Karpas-422 (cell line): Measurements from ENCODE around the gene LRIT2. TPM values are rescaled to one million over a fixed set of nuclear protein-coding genes. Genes with fewer than 3 reads are reported as not detected.

Experiments used
- DNase-seq: peaks from one replicate; pipeline ENCODE4 v3.0.0-alpha.2; 2015
- H2AFZ ChIP-seq: fragments of 200-600 bp; sonication (generic); 2 replicates; pipeline ENCODE4 v1.6.1; 2014; ENCODE audit warnings: antibody characterized with exemption, low read length, mixed read lengths
- H3K27ac ChIP-seq: fragments of 200-600 bp; sonication (generic); 2 replicates; pipeline ENCODE4 v1.5.1; 2014; ENCODE audit warnings: mild to moderate bottlenecking, low read length, moderate library complexity
- H3K27me3 ChIP-seq: fragments of 200-600 bp; sonication (generic); 2 replicates; pipeline ENCODE4 v1.6.1; 2014; ENCODE audit warnings: low read length, mixed read lengths
- H3K36me3 ChIP-seq: fragments of 200-600 bp; sonication (generic); 2 replicates; pipeline ENCODE4 v1.6.1; 2014; ENCODE audit warnings: low read length, mixed read lengths; ENCODE audit not compliant: insufficient read depth
- H3K4me1 ChIP-seq: fragments of 200-600 bp; sonication (generic); 2 replicates; pipeline ENCODE4 v1.6.1; 2014; ENCODE audit warnings: mild to moderate bottlenecking, low read length, mixed read lengths
- H3K4me2 ChIP-seq: fragments of 200-600 bp; sonication (generic); 2 replicates; pipeline ENCODE4 v1.6.1; 2014; ENCODE audit warnings: low read length, low read depth, mild to moderate bottlenecking; ENCODE audit not compliant: poor library complexity, severe bottlenecking
- H3K4me3 ChIP-seq: fragments of 200-600 bp; sonication (generic); 2 replicates; pipeline ENCODE4 v1.5.1; 2014; ENCODE audit warnings: mild to moderate bottlenecking, antibody characterized with exemption, low read length, mixed read lengths
- H3K79me2 ChIP-seq: fragments of 200-600 bp; sonication (generic); 2 replicates; pipeline ENCODE4 v1.6.1; 2014; ENCODE audit warnings: mild to moderate bottlenecking, low read length, mixed read lengths
- H3K9ac ChIP-seq: fragments of 200-600 bp; sonication (generic); 2 replicates; pipeline ENCODE4 v1.6.0; 2014; ENCODE audit warnings: low read length
- H3K9me2 ChIP-seq: fragments of 200-600 bp; sonication (generic), shearing (Covaris generic); replicated peaks from 2 replicates; pipeline ENCODE4 v1.6.0; 2014; ENCODE audit warnings: mild to moderate bottlenecking, low read length, moderate library complexity; ENCODE audit not compliant: insufficient read depth
- H3K9me3 ChIP-seq: fragments of 300-700, 200-600 bp; sonication (generic); 2 replicates; pipeline ENCODE4 v1.6.1; 2014; ENCODE audit warnings: low read length, mixed read lengths
- H4K20me1 ChIP-seq: fragments of 200-600 bp; sonication (generic); 2 replicates; pipeline ENCODE4 v1.6.1; 2014; ENCODE audit warnings: mild to moderate bottlenecking, antibody characterized with exemption, low read length, low read depth; ENCODE audit not compliant: insufficient read depth
- total RNA-seq: library from RNA; depleted of rRNA; stranded (reverse); fragments of >200 nt; shearing (Covaris generic); gene quantifications from 2 replicates; pipeline ENCODE4 v1.2.3, GENCODE V29; 2014; ENCODE audit warnings: low replicate concordance

LRIT2 gene
- total RNA-seq, 1 experiment from 2014 or later = not detected

DNA sequence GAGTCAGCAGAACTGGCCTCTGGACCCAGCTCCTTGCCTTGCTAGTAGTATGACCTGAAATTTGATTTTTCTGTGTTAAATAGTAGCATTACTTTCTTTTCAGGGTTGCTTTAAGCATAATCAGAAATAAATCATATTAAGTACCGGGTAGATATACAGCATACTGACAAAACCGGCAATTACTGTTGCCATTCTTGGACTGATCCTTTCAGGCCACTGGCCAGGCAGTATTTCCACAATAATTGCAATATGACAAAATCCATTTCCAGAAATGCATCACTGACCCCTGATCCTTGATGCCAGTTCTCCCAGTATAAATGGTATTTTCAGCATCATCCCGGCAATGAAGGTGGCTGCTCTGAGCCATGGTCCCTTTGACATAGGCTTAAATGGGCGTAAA is 9.1 kb upstream of the LRIT2 start:
- DNase-seq = no peak
- H3K9me3 ChIP-seq = no peaks in the 10 kb centered on the region
- no peaks in the 10 kb centered on the region for H3K27me3 ChIP-seq
- no peaks in the 10 kb centered on the region for H4K20me1 ChIP-seq
- H2AFZ ChIP-seq = no peak overlapping the region
- no peaks in the 10 kb centered on the region for H3K79me2 ChIP-seq
- no peak overlapping the region for H3K4me2 ChIP-seq
- H3K27ac ChIP-seq = no peak overlapping the region
- no peaks in the 10 kb centered on the region for H3K4me1 ChIP-seq
- no peak overlapping the region for H3K4me3 ChIP-seq
- H3K36me3 ChIP-seq = no peaks in the 10 kb centered on the region
- no peaks in the 10 kb centered on the region for H3K9me2 ChIP-seq
- no peak overlapping the region for H3K9ac ChIP-seq

DNA sequence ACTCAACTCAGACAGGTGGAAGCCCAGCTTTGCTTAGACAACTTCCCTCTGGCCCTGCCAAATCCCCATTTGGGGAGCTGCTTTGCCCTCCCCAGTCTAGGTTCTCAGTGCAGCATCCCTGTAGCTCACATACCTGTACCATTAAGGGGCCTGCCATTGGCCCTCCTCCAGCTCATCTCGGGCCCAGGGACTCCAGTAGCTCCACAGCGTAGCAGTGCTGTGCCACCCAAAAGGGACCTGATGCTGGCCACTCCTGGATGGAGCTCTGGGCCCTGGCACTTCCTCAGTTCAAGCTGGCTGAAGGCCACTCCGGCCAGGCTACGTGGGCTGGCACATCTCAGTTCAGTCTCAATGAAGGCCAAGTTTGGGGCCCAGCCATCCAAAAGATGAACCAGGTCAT is 8.6 kb upstream of the LRIT2 start:
- no peaks in the 10 kb centered on the region for H3K27me3 ChIP-seq
- no peak overlapping the region for H3K27ac ChIP-seq
- no peak overlapping the region for H3K9ac ChIP-seq
- H3K4me3 ChIP-seq = no peak overlapping the region
- H3K9me2 ChIP-seq = no peaks in the 10 kb centered on the region
- H3K9me3 ChIP-seq = no peaks in the 10 kb centered on the region
- H3K36me3 ChIP-seq = no peaks in the 10 kb centered on the region
- H4K20me1 ChIP-seq = no peaks in the 10 kb centered on the region
- DNase-seq = no peak
- H3K4me1 ChIP-seq = no peaks in the 10 kb centered on the region
- H3K4me2 ChIP-seq = no peak overlapping the region
- H2AFZ ChIP-seq = no peak overlapping the region
- H3K79me2 ChIP-seq = no peaks in the 10 kb centered on the region

DNA sequence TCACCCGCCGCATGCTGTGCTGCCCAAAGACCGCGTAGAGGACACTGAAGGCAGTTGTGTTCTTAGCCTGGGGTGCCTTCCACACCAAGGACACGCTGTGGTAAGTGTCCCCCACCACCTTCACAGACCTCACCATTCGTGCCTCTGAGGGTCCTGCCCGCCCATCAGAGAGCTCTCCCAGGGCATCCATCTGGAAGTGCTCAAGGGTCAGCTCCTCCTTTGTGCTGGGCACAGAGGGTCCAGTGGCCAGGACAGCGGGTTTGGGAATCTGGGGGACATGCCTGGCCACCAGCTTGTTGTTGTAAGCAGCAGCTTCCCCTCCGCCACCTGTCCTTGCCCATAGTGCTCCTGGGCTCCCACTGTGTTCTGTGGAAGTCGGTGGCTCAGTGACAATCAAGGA is 7.0 kb upstream of the LRIT2 start:
- H3K4me1 ChIP-seq = no peaks in the 10 kb centered on the region
- no peak overlapping the region for H3K4me2 ChIP-seq
- no peak overlapping the region for H3K27ac ChIP-seq
- H3K9ac ChIP-seq = no peak overlapping the region
- H3K9me3 ChIP-seq = no peaks in the 10 kb centered on the region
- no peaks in the 10 kb centered on the region for H3K79me2 ChIP-seq
- no peaks in the 10 kb centered on the region for H4K20me1 ChIP-seq
- no peaks in the 10 kb centered on the region for H3K36me3 ChIP-seq
- H3K4me3 ChIP-seq = no peak overlapping the region
- H2AFZ ChIP-seq = no peak overlapping the region
- H3K27me3 ChIP-seq = no peaks in the 10 kb centered on the region
- DNase-seq = no peak
- no peaks in the 10 kb centered on the region for H3K9me2 ChIP-seq

DNA sequence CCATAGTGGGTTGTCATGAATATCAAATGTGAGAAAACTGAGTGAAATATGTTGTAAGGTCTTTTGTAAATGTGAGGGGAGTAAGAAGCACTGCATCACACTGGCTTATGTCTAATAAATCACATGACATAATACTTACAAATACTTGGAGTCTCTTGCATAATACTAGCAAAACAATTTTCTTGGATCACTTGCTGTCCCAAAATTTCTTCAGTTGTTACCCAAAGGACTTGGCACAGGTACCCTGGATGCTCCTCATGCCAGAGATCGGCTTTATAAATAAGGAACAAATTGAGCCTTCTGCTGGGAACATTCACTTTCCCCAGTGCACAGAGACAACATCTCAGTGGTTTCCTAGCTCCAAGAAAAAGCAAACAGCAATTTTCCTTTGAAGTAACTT is 5.0 kb upstream of the LRIT2 start:
- no peak overlapping the region for H3K4me3 ChIP-seq
- H3K9me2 ChIP-seq = no peaks in the 10 kb centered on the region
- H3K4me1 ChIP-seq = no peaks in the 10 kb centered on the region
- no peak overlapping the region for H3K4me2 ChIP-seq
- no peaks in the 10 kb centered on the region for H3K27me3 ChIP-seq
- no peak overlapping the region for H3K9ac ChIP-seq
- H3K36me3 ChIP-seq = no peaks in the 10 kb centered on the region
- H3K27ac ChIP-seq = no peak overlapping the region
- no peak for DNase-seq
- H3K79me2 ChIP-seq = no peaks in the 10 kb centered on the region
- H3K9me3 ChIP-seq = no peaks in the 10 kb centered on the region
- no peaks in the 10 kb centered on the region for H4K20me1 ChIP-seq
- H2AFZ ChIP-seq = no peak overlapping the region

DNA sequence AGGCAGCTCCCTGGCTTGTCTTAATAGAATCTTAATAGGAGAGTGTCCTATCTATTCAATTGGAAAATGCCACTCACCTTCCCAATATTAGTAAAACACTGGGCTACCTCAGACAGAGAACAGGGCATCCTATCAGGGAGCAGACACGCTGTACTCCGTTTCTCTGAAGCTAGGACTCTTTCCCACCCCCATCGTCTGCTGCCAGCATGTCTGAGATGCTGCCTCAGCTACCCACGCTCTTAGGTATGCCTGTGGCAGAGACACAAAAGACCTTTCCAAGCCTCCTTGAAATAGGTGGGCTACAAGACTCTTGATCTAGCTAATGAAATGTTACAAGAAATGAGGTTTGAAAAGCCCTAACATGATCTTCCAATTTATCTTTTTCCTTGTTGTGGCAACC is 2.5 kb upstream of the LRIT2 start:
- DNase-seq = no peak
- Histone ChIP-seq H3K4me1 (no peaks in the 10 kb centered on the region), H3K79me2 (no peaks in the 10 kb centered on the region), H3K9me2 (no peaks in the 10 kb centered on the region), H2AFZ (no peak overlapping the region), H3K9ac (no peak overlapping the region), H3K27ac (no peak overlapping the region), H4K20me1 (no peaks in the 10 kb centered on the region), H3K36me3 (no peaks in the 10 kb centered on the region), H3K9me3 (no peaks in the 10 kb centered on the region), H3K4me2 (no peak overlapping the region), H3K27me3 (no peaks in the 10 kb centered on the region), H3K4me3 (no peak overlapping the region)

DNA sequence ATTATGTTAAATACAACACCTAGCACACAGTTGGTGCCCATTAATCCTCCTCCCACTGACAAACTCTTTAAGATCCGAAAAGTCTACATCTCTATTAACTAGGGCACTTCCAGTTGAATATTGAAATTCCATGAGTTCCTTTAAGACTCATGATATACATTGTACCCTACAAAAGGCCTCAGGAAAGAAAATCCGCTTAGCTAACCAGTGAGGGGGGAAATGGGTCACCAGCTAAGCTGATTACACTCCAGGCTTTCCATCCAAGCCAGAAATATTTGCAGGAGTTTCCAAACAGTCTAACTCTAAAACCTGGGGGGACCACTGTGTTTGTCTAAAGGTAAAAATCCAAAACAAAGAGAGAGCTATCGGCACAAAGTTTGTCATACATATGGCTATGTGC is 1.3 kb upstream of the LRIT2 start:
- Histone ChIP-seq H3K9ac (no peak overlapping the region), H3K79me2 (no peaks in the 10 kb centered on the region), H4K20me1 (no peaks in the 10 kb centered on the region), H3K4me3 (no peak overlapping the region), H3K9me3 (no peaks in the 10 kb centered on the region), H3K36me3 (no peaks in the 10 kb centered on the region), H3K4me1 (no peaks in the 10 kb centered on the region), H3K9me2 (no peaks in the 10 kb centered on the region), H2AFZ (no peak overlapping the region), H3K4me2 (no peak overlapping the region), H3K27me3 (no peaks in the 10 kb centered on the region), H3K27ac (no peak overlapping the region)
- no peak for DNase-seq

DNA sequence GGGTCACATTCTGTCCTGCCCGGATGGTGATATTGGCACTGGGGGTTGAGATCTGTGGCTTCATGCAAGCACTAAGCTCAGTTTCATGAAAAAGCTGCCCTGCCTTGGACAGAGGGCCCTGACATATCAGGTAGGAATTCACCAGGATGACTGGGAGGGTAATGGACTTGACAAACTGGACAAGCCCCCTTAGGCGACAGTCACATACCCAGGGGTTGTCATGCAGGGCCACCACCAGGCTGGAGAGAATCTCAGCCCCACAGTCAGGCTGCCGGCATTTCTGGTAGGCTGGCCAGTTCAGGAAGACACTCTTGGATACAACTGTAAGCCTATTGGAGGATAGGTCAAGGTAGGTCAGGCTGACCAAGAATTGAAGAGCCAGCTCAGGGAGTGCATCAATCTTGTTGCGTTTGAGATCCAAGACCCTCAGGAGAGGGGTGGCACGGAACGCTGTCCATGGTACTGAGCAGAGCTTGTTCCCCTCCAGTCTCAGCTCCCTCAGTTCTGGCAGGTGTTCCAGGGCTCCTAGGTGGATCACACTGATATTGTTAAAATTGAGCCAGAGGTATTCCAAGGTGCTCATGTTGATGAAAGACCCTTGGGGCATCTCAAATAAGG is 824 bp downstream of the LRIT2 start:
- DNase-seq = peak; percentile 38

DNA sequence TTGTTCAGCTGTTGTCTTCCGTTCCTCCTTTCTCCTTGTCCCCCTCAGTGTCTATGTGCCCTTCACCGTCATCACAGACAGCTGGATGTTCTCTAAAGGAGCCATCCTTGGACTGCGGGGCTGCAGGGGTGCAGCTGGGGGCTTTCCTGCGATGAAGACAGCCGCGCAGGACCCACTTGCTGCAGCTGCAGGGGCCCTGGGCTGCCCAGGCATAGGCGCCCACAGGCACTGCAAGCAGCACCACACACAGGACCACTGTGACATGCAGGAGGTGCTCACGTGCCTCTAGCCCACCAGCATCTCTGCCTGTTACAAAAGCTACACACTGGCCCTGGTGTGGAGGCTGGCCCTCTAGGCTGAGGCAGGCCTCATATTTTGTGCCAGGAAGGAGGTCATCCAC is 3.4 kb downstream of the LRIT2 start:
- Histone ChIP-seq H3K9me3 (no peaks in the 10 kb centered on the region), H3K9me2 (no peaks in the 10 kb centered on the region), H3K27ac (no peak overlapping the region), H3K4me2 (no peak overlapping the region), H4K20me1 (no peaks in the 10 kb centered on the region), H3K4me3 (no peak overlapping the region), H3K27me3 (no peaks in the 10 kb centered on the region), H3K79me2 (no peaks in the 10 kb centered on the region), H3K9ac (no peak overlapping the region), H3K36me3 (no peaks in the 10 kb centered on the region), H2AFZ (no peak overlapping the region), H3K4me1 (no peaks in the 10 kb centered on the region)
- DNase-seq = no peak

More for the DNA sequence above, 824 bp downstream of the LRIT2 start:
- Histone ChIP-seq H3K4me3 (no peak overlapping the region), H3K27ac (no peak overlapping the region), H2AFZ (no peak overlapping the region), H3K27me3 (no peaks in the 10 kb centered on the region), H3K4me2 (no peak overlapping the region), H3K9me3 (no peaks in the 10 kb centered on the region), H3K9me2 (no peaks in the 10 kb centered on the region), H3K36me3 (no peaks in the 10 kb centered on the region), H3K79me2 (no peaks in the 10 kb centered on the region), H3K9ac (no peak overlapping the region), H4K20me1 (no peaks in the 10 kb centered on the region), H3K4me1 (no peaks in the 10 kb centered on the region)

DNA sequence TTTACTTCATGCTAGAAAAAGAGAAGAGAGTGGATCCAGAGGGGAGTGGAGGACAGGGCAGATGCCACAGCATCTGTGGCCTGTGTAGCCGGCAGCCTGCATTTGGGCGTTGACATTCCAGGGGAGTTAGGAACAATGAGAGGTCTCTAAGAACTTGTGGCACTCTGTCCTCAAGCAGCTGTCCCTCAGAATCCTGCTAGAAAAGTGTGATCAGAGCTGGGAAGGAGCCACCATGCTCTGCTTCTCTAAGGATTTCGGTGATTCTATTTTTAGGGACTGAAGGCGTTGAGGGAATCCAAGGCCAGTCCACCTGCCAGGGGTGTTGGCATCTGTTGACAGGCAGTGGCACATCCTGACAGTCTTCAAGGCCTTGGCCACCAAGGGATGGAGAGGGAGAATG is 7.6 kb downstream of the LRIT2 start:
- Histone ChIP-seq H3K4me1 (no peaks in the 10 kb centered on the region), H3K27me3 (no peaks in the 10 kb centered on the region), H3K79me2 (no peaks in the 10 kb centered on the region), H4K20me1 (no peaks in the 10 kb centered on the region), H3K4me3 (no peak overlapping the region), H3K9me3 (no peaks in the 10 kb centered on the region), H3K4me2 (no peak overlapping the region), H3K9ac (no peak overlapping the region), H3K9me2 (no peaks in the 10 kb centered on the region), H2AFZ (no peak overlapping the region), H3K36me3 (no peaks in the 10 kb centered on the region), H3K27ac (no peak overlapping the region)
- DNase-seq = no peak
